ENCODE measurements around the gene MACROD2.

MACROD2 gene

GRCh38 chr20:15848126-15848525, 1852.8 kb downstream of the MACROD2 start:
- 94 to 98% methylated on average over 2 of the region's 3 CpGs for WGBS, 2 experiments
- no peaks in the 10 kb centered on the region for H3K27me3 ChIP-seq (ENCODE audit: control insufficient read depth, insufficient read depth, low read length, poor library complexity, severe bottlenecking)
- H3K27ac ChIP-seq (ENCODE audit: insufficient read depth, low read depth, low read length, poor library complexity, severe bottlenecking), result no peak overlapping the region
- no peak overlapping the region for H3K4me3 ChIP-seq (ENCODE audit: insufficient read depth, low read depth, low read length)
- H3K9me3 ChIP-seq (ENCODE audit: control insufficient read depth, low read length), result no peaks in the 10 kb centered on the region
- no peaks in the 10 kb centered on the region for H3K36me3 ChIP-seq (ENCODE audit: control insufficient read depth, insufficient read depth, low read length)
- H3K4me1 ChIP-seq (ENCODE audit: control insufficient read depth, insufficient read depth, low read length), result no peaks in the 10 kb centered on the region

- Histone ChIP-seq H3K27ac (ENCODE audit: insufficient read depth, low read depth, low read length, poor library complexity, severe bottlenecking) (no peak overlapping the region), H3K9me3 (ENCODE audit: control insufficient read depth, low read length) (no peaks in the 10 kb centered on the region), H3K4me3 (ENCODE audit: insufficient read depth, low read depth, low read length) (no peak overlapping the region), H3K4me1 (ENCODE audit: control insufficient read depth, insufficient read depth, low read length) (no peaks in the 10 kb centered on the region), H3K27me3 (ENCODE audit: control insufficient read depth, insufficient read depth, low read length, poor library complexity, severe bottlenecking) (no peaks in the 10 kb centered on the region), H3K36me3 (ENCODE audit: control insufficient read depth, insufficient read depth, low read length) (no peaks in the 10 kb centered on the region)
- 83 to 84% methylated on average over 11 of the region's 12 CpGs for WGBS, 2 experiments
These were observed 1853.8 kb downstream of the MACROD2 start for GRCh38 chr20:15848995-15849610.

DNA sequence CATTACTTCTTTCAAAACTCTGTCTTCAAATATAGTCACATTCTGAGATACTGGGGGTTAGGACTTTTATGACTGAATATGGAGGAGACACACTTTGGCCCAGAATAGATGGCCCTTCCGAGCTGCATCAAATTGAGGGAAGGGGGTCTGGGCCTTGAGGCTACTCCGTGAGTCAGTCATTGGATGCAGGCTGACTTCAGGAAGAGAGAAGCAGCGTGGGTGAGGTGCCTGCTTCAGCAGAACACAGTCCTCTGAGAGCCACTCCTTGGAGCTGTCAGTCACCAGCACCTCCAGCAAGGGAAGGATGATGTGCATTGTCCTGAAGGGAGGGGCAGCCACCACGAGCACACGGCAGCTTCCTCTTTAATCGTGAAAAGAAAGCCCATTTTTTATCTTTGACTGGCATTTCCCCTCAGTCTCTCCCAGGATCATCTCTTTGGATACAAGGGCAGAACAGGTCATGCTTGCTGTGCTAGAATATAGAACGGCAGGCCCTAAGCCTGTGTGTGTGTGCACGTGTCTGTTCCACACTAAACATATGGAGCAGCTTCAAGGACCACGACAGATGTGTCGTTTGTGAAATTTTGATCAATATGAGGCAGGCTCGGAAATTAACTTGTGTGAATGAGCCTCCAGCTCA, 1856.4 kb downstream of the MACROD2 start:
- H3K27ac ChIP-seq (ENCODE audit: insufficient read depth, low read depth, low read length, poor library complexity, severe bottlenecking), result no peak overlapping the region
- WGBS, 2 experiments, result 81 to 88% methylated on average over 11 of the region's 11 CpGs
- H3K4me1 ChIP-seq (ENCODE audit: control insufficient read depth, insufficient read depth, low read length), result no peaks in the 10 kb centered on the region

GRCh38 chr20:15854911-15855310, 1859.6 kb downstream of the MACROD2 start:
- 89 to 100% methylated on average over 2 of the region's 2 CpGs for WGBS, 2 experiments

More for the DNA sequence above, 1856.4 kb downstream of the MACROD2 start:
- no peaks in the 10 kb centered on the region for H3K27me3 ChIP-seq (ENCODE audit: control insufficient read depth, insufficient read depth, low read length, poor library complexity, severe bottlenecking)
- H3K4me3 ChIP-seq (ENCODE audit: insufficient read depth, low read depth, low read length), result no peak overlapping the region
- no peaks in the 10 kb centered on the region for H3K36me3 ChIP-seq (ENCODE audit: control insufficient read depth, insufficient read depth, low read length)
- H3K9me3 ChIP-seq (ENCODE audit: control insufficient read depth, low read length), result no peaks in the 10 kb centered on the region

GRCh38 chr20:15857173-15857784, 1862.0 kb downstream of the MACROD2 start:
- Histone ChIP-seq H3K4me3 (ENCODE audit: insufficient read depth, low read depth, low read length) (no peak overlapping the region), H3K9me3 (ENCODE audit: control insufficient read depth, low read length) (no peaks in the 10 kb centered on the region), H3K27ac (ENCODE audit: insufficient read depth, low read depth, low read length, poor library complexity, severe bottlenecking) (no peak overlapping the region), H3K4me1 (ENCODE audit: control insufficient read depth, insufficient read depth, low read length) (no peaks in the 10 kb centered on the region), H3K36me3 (ENCODE audit: control insufficient read depth, insufficient read depth, low read length) (no peaks in the 10 kb centered on the region), H3K27me3 (ENCODE audit: control insufficient read depth, insufficient read depth, low read length, poor library complexity, severe bottlenecking) (no peaks in the 10 kb centered on the region)
- 93 to 95% methylated on average over 4 of the region's 4 CpGs for WGBS, 2 experiments

More at GRCh38 chr20:15854911-15855310, 1859.6 kb downstream of the MACROD2 start:
- Histone ChIP-seq H3K27me3 (ENCODE audit: control insufficient read depth, insufficient read depth, low read length, poor library complexity, severe bottlenecking) (no peaks in the 10 kb centered on the region), H3K27ac (ENCODE audit: insufficient read depth, low read depth, low read length, poor library complexity, severe bottlenecking) (no peak overlapping the region), H3K4me3 (ENCODE audit: insufficient read depth, low read depth, low read length) (no peak overlapping the region), H3K9me3 (ENCODE audit: control insufficient read depth, low read length) (no peaks in the 10 kb centered on the region), H3K36me3 (ENCODE audit: control insufficient read depth, insufficient read depth, low read length) (no peaks in the 10 kb centered on the region), H3K4me1 (ENCODE audit: control insufficient read depth, insufficient read depth, low read length) (no peaks in the 10 kb centered on the region)

GRCh38 chr20:15859061-15859460, 1863.7 kb downstream of the MACROD2 start:
- Histone ChIP-seq H3K36me3 (ENCODE audit: control insufficient read depth, insufficient read depth, low read length) (no peaks in the 10 kb centered on the region), H3K27ac (ENCODE audit: insufficient read depth, low read depth, low read length, poor library complexity, severe bottlenecking) (no peak overlapping the region), H3K27me3 (ENCODE audit: control insufficient read depth, insufficient read depth, low read length, poor library complexity, severe bottlenecking) (no peaks in the 10 kb centered on the region), H3K9me3 (ENCODE audit: control insufficient read depth, low read length) (no peaks in the 10 kb centered on the region), H3K4me3 (ENCODE audit: insufficient read depth, low read depth, low read length) (no peak overlapping the region), H3K4me1 (ENCODE audit: control insufficient read depth, insufficient read depth, low read length) (no peaks in the 10 kb centered on the region)
- WGBS, 2 experiments, result 87 to 94% methylated on average over 2 of the region's 2 CpGs

- Histone ChIP-seq H3K9me3 (ENCODE audit: control insufficient read depth, low read length) (no peaks in the 10 kb centered on the region), H3K36me3 (ENCODE audit: control insufficient read depth, insufficient read depth, low read length) (no peaks in the 10 kb centered on the region), H3K27ac (ENCODE audit: insufficient read depth, low read depth, low read length, poor library complexity, severe bottlenecking) (no peak overlapping the region), H3K4me3 (ENCODE audit: insufficient read depth, low read depth, low read length) (no peak overlapping the region), H3K4me1 (ENCODE audit: control insufficient read depth, insufficient read depth, low read length) (no peaks in the 10 kb centered on the region), H3K27me3 (ENCODE audit: control insufficient read depth, insufficient read depth, low read length, poor library complexity, severe bottlenecking) (no peaks in the 10 kb centered on the region)
- WGBS, 2 experiments, result 95 to 100% methylated on average over 2 of the region's 2 CpGs
These were observed 1865.5 kb downstream of the MACROD2 start for GRCh38 chr20:15860850-15861249.

DNA sequence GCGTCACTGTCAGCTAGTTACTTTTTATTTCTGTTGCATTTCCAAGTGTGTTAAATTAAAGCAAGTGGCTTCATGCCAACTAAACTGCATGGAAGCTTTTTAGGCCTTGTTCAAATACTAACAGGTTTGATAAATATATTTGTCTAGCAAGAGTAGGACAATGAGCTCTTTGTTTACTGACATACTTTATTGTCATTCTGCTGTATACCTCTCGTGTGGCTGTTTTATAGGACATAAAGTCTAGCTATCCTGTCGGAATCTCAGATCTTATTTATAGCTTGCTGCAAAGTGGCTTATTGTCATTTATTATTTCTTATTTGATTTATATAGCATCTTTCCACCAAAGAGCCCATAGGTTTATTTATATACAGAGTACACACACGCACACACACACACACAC, 1866.9 kb downstream of the MACROD2 start:
- H3K4me3 ChIP-seq (ENCODE audit: insufficient read depth, low read depth, low read length), result no peak overlapping the region
- H3K9me3 ChIP-seq (ENCODE audit: control insufficient read depth, low read length), result no peaks in the 10 kb centered on the region
- H3K36me3 ChIP-seq (ENCODE audit: control insufficient read depth, insufficient read depth, low read length), result no peaks in the 10 kb centered on the region
- H3K27ac ChIP-seq (ENCODE audit: insufficient read depth, low read depth, low read length, poor library complexity, severe bottlenecking), result no peak overlapping the region
- no peaks in the 10 kb centered on the region for H3K4me1 ChIP-seq (ENCODE audit: control insufficient read depth, insufficient read depth, low read length)
- no peaks in the 10 kb centered on the region for H3K27me3 ChIP-seq (ENCODE audit: control insufficient read depth, insufficient read depth, low read length, poor library complexity, severe bottlenecking)
- WGBS, 2 experiments, result 88 to 93% methylated on average over 3 to 4 of the region's 4 CpGs

- no peaks in the 10 kb centered on the region for H3K9me3 ChIP-seq (ENCODE audit: control insufficient read depth, low read length)
These were observed 1868.4 kb downstream of the MACROD2 start for GRCh38 chr20:15863735-15864134.

DNA sequence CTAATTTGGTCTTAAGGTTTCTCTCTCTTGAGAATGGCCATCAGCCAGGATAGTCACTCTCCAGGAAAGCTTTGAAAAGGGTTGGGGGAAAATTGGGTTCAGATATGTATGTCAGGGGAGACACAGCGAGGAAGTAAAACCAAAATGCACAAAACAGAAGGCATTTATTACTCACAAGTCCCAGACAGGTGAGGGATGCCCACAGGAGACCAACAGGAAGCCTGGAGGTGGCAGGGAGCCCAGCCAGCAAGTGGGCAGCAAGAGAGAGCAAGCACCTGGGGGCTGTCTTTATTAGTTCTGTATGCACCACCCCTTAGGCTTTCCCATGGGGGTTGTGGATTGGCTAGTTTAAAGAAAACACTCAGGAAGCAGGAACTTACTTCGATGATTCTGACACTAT, 1870.2 kb downstream of the MACROD2 start:
- H3K4me3 ChIP-seq (ENCODE audit: insufficient read depth, low read depth, low read length), result no peak overlapping the region
- WGBS, 2 experiments, result 95 to 98% methylated on average over 2 of the region's 2 CpGs
- H3K4me1 ChIP-seq (ENCODE audit: control insufficient read depth, insufficient read depth, low read length), result no peaks in the 10 kb centered on the region
- H3K36me3 ChIP-seq (ENCODE audit: control insufficient read depth, insufficient read depth, low read length), result no peaks in the 10 kb centered on the region
- H3K27ac ChIP-seq (ENCODE audit: insufficient read depth, low read depth, low read length, poor library complexity, severe bottlenecking), result no peak overlapping the region
- H3K27me3 ChIP-seq (ENCODE audit: control insufficient read depth, insufficient read depth, low read length, poor library complexity, severe bottlenecking), result no peaks in the 10 kb centered on the region
- no peaks in the 10 kb centered on the region for H3K9me3 ChIP-seq (ENCODE audit: control insufficient read depth, low read length)

More at GRCh38 chr20:15863735-15864134, 1868.4 kb downstream of the MACROD2 start:
- Histone ChIP-seq H3K27me3 (ENCODE audit: control insufficient read depth, insufficient read depth, low read length, poor library complexity, severe bottlenecking) (no peaks in the 10 kb centered on the region), H3K4me1 (ENCODE audit: control insufficient read depth, insufficient read depth, low read length) (no peaks in the 10 kb centered on the region), H3K36me3 (ENCODE audit: control insufficient read depth, insufficient read depth, low read length) (no peaks in the 10 kb centered on the region), H3K4me3 (ENCODE audit: insufficient read depth, low read depth, low read length) (no peak overlapping the region), H3K27ac (ENCODE audit: insufficient read depth, low read depth, low read length, poor library complexity, severe bottlenecking) (no peak overlapping the region)
